IPS-15b (cell line): Measurements from ENCODE around the gene FSTL5.

ENCODE experiments used
- H3K27me3 ChIP-seq: one replicate; pipeline ENCODE4 v1.6.1; 2013; ENCODE audit warnings: low read length; ENCODE audit not compliant: control insufficient read depth, insufficient read depth
- H3K36me3 ChIP-seq: one replicate; pipeline ENCODE4 v1.6.1; 2013; ENCODE audit warnings: low read length; ENCODE audit not compliant: control insufficient read depth, insufficient read depth
- H3K4me1 ChIP-seq: one replicate; pipeline ENCODE4 v1.6.1; 2013; ENCODE audit warnings: mild to moderate bottlenecking, low read length; ENCODE audit not compliant: control insufficient read depth, insufficient read depth
- H3K4me3 ChIP-seq: one replicate; pipeline ENCODE4 v1.5.1; 2013; ENCODE audit warnings: low read depth, low read length
- H3K9ac ChIP-seq: one replicate; pipeline ENCODE4 v1.6.1; 2013; ENCODE audit warnings: low read depth, mild to moderate bottlenecking, low read length
- H3K9me3 ChIP-seq: one replicate; pipeline ENCODE4 v1.6.1; 2013; ENCODE audit warnings: mild to moderate bottlenecking, low read length; ENCODE audit not compliant: control insufficient read depth, insufficient read depth

FSTL5 gene

DNA sequence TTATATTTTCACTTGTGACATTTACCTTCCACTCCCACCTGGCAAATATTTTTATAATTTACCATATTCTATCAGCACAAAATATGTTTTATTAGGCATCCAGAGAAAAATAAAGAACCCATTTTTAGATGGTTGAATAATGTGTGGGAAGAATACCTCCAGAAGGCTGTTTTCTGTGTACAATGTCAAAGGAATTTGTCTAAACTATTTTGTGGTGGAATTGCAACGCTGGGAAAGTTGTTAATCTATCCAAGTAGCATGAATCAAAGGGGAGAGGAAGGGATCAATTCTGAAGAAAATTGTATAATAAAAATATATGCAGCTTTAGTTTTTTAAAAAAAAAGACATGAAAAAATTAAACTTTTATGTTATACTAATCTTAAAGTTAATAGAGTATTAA is 706.5 kb downstream of the FSTL5 start:
- Histone ChIP-seq H3K9ac (no peak overlapping the region), H3K27me3 (no peaks in the 10 kb centered on the region), H3K36me3 (no peaks in the 10 kb centered on the region), H3K4me3 (no peak overlapping the region), H3K4me1 (no peaks in the 10 kb centered on the region), H3K9me3 (no peaks in the 10 kb centered on the region)

DNA sequence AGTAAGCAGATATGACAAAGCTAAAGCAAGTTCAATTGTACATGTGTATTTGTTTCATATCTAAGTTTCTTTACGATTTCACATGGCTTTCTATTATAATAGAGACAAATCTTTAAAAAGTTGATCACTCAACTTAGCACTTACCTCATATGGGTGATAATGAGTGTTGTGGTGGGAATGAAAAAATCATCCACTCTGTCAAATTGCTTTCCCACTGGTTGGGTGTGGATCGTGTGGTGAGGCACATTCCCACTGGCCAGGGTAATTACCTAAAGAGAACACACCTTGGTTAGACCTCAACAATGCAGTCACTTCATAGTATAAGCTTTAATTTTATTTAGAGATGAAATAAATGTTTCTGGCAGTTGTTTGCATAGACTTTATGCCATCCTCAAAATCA is 708.9 kb downstream of the FSTL5 start:
- H3K4me1 ChIP-seq, result no peaks in the 10 kb centered on the region
- H3K9ac ChIP-seq, result no peak overlapping the region
- no peaks in the 10 kb centered on the region for H3K27me3 ChIP-seq
- H3K9me3 ChIP-seq, result no peaks in the 10 kb centered on the region
- no peak overlapping the region for H3K4me3 ChIP-seq
- no peaks in the 10 kb centered on the region for H3K36me3 ChIP-seq

GRCh38 chr4:161448550-161449180 is 715.1 kb downstream of the FSTL5 start:
- no peak overlapping the region for H3K9ac ChIP-seq
- H3K36me3 ChIP-seq, result no peaks in the 10 kb centered on the region
- H3K9me3 ChIP-seq, result no peaks in the 10 kb centered on the region
- no peak overlapping the region for H3K4me3 ChIP-seq
- no peaks in the 10 kb centered on the region for H3K27me3 ChIP-seq
- peaks cover 6% of the 10 kb centered on the region for H3K4me1 ChIP-seq

DNA sequence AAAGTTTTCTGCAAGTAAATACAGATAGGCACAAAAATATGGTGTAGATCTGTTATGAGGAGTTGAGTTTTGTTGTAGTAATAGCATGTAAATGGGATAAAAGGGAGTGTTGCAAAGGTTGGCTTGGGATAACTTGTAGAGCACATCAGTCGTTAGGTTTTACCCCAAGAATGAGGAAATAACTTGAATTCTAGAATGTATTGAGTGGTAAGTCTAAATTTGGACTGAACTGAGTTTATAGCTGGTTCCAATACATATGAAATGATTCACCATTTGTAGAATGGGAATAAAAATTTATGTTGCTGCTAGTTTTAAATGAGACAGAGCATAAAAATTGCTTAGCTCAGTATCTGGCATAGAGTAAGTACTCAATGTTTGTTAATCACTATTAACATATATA is 719.2 kb downstream of the FSTL5 start:
- no peaks in the 10 kb centered on the region for H3K27me3 ChIP-seq
- no peaks in the 10 kb centered on the region for H3K9me3 ChIP-seq
- no peak overlapping the region for H3K9ac ChIP-seq
- no peak overlapping the region for H3K4me3 ChIP-seq
- peaks cover 6% of the 10 kb centered on the region for H3K4me1 ChIP-seq
- H3K36me3 ChIP-seq, result no peaks in the 10 kb centered on the region

- Histone ChIP-seq H3K4me1 (no peaks in the 10 kb centered on the region), H3K36me3 (no peaks in the 10 kb centered on the region), H3K9ac (no peak overlapping the region), H3K9me3 (no peaks in the 10 kb centered on the region), H3K27me3 (no peaks in the 10 kb centered on the region), H3K4me3 (no peak overlapping the region)
Observed at GRCh38 chr4:161442921-161443320, 720.9 kb downstream of the FSTL5 start.

DNA sequence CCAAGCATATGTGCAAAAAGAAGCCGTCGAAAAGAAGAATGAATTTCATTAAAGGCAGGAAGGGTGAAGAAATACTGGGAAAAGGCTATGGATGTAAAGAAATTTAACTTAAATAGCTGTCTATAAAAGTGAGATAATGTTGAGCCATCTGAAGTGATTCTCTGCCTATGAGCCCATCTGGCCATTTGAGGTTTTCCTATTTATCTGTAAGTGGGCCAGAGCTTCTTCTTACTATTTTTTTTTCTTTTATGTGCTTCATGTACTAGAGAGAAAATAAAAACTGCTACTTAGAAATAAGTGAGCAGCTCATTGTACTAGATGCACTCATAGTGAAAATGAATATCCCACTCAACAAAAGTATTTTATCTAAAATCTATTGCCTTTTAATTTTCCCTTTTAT is 725.7 kb downstream of the FSTL5 start:
- Histone ChIP-seq H3K9ac (no peak overlapping the region), H3K4me1 (no peaks in the 10 kb centered on the region), H3K9me3 (no peaks in the 10 kb centered on the region), H3K27me3 (no peaks in the 10 kb centered on the region), H3K4me3 (no peak overlapping the region), H3K36me3 (no peaks in the 10 kb centered on the region)

GRCh38 chr4:161428180-161428965 is 735.4 kb downstream of the FSTL5 start:
- Histone ChIP-seq H3K4me1 (no peaks in the 10 kb centered on the region), H3K4me3 (no peak overlapping the region), H3K36me3 (no peaks in the 10 kb centered on the region), H3K9me3 (no peaks in the 10 kb centered on the region), H3K9ac (no peak overlapping the region), H3K27me3 (no peaks in the 10 kb centered on the region)

GRCh38 chr4:161419822-161420221 is 744.0 kb downstream of the FSTL5 start:
- H3K9ac ChIP-seq, result no peak overlapping the region

GRCh38 chr4:161411901-161412300 is 751.9 kb downstream of the FSTL5 start:
- Histone ChIP-seq H3K9me3 (no peaks in the 10 kb centered on the region), H3K4me3 (no peak overlapping the region), H3K9ac (no peak overlapping the region), H3K27me3 (no peaks in the 10 kb centered on the region), H3K4me1 (no peaks in the 10 kb centered on the region), H3K36me3 (no peaks in the 10 kb centered on the region)

More at GRCh38 chr4:161419822-161420221, 744.0 kb downstream of the FSTL5 start:
- Histone ChIP-seq H3K4me3 (no peak overlapping the region), H3K4me1 (no peaks in the 10 kb centered on the region), H3K9me3 (no peaks in the 10 kb centered on the region), H3K27me3 (no peaks in the 10 kb centered on the region), H3K36me3 (no peaks in the 10 kb centered on the region)

- Histone ChIP-seq H3K4me3 (no peak overlapping the region), H3K9ac (no peak overlapping the region), H3K9me3 (no peaks in the 10 kb centered on the region), H3K27me3 (no peaks in the 10 kb centered on the region), H3K36me3 (no peaks in the 10 kb centered on the region), H3K4me1 (no peaks in the 10 kb centered on the region)
Observed at GRCh38 chr4:161404346-161405110, 759.3 kb downstream of the FSTL5 start.

- Histone ChIP-seq H3K9me3 (no peaks in the 10 kb centered on the region), H3K36me3 (no peaks in the 10 kb centered on the region), H3K4me1 (no peaks in the 10 kb centered on the region), H3K9ac (no peak overlapping the region), H3K27me3 (no peaks in the 10 kb centered on the region), H3K4me3 (no peak overlapping the region)
Observed at GRCh38 chr4:161403781-161404180, 760.0 kb downstream of the FSTL5 start.
